CD4-positive, alpha-beta T cell (primary cell): Measurements from ENCODE around the gene BAIAP2. TPM values are rescaled to one million over a fixed set of nuclear protein-coding genes. Genes with fewer than 3 reads are reported as not detected.

Source experiments
- ATAC-seq: fragments of 200-7000 bp; cut with Tn5 transposase; one replicate; pipeline ENCODE4 v1.10.0; 2022; ENCODE audit warnings: mild to moderate bottlenecking; ENCODE audit not compliant: poor library complexity
- CTCF ChIA-PET: fragments of 350-600 bp; sonication (Branson Sonifier 250); formaldehyde crosslinking; loops from one replicate; lab custom pipeline; 2021; ENCODE audit warnings: antibody characterized with exemption, inconsistent platforms; lab: Charles Lee
- POLR2A ChIA-PET: fragments of 350-600 bp; sonication (Branson Sonifier 250); formaldehyde crosslinking; loops from one replicate; lab custom pipeline; 2021; ENCODE audit warnings: antibody characterized with exemption, inconsistent platforms; lab: Charles Lee
- DNase-seq, 14 experiments: peaks; one replicate each; pipeline ENCODE4 v3.0.0-alpha.2; 2013 to 2020; ENCODE audit warnings: mixed read lengths in 2 of 14
- H3K27ac ChIP-seq, 2 donors: one replicate each; pipeline versions ENCODE4 v1.5.1 to v1.7.0; 2013; ENCODE audit warnings: low read length in 2 of 2, low read depth in 1 of 2, mild to moderate bottlenecking in 1 of 2
- H3K27me3 ChIP-seq, 2 experiments: 1 replicate in 1 of 2; 2 replicates in 1 of 2; pipeline versions ENCODE4 v1.6.1 to v1.7.0; 2013; ENCODE audit warnings: low read length in 2 of 2, control low read depth in 1 of 2, mild to moderate bottlenecking in 1 of 2, moderate library complexity in 1 of 2; ENCODE audit not compliant: insufficient read depth in 2 of 2, control insufficient read depth in 1 of 2
- H3K36me3 ChIP-seq: one replicate; pipeline ENCODE4 v1.6.1; 2013; ENCODE audit warnings: low read length, control low read depth; ENCODE audit not compliant: insufficient read depth
- H3K4me1 ChIP-seq: one replicate; pipeline ENCODE4 v1.6.1; 2013; ENCODE audit warnings: low read length, control low read depth; ENCODE audit not compliant: insufficient read depth
- H3K4me3 ChIP-seq: one replicate; pipeline ENCODE4 v1.5.1; 2013; ENCODE audit warnings: mild to moderate bottlenecking, low read length, moderate library complexity
- H3K9me3 ChIP-seq, 2 experiments: 1 replicate in 1 of 2; 2 replicates in 1 of 2; pipeline versions ENCODE4 v1.6.1 to v1.7.0; 2013; ENCODE audit warnings: low read length in 2 of 2, mild to moderate bottlenecking in 2 of 2, control low read depth in 1 of 2, moderate library complexity in 1 of 2; ENCODE audit not compliant: control insufficient read depth in 1 of 2, insufficient read depth in 1 of 2
- H3K27ac Mint-ChIP-seq: one replicate; pipeline ENCODE4 v1.8.0; 2020; ENCODE audit warnings: mixed read lengths
- H3K27me3 Mint-ChIP-seq: one replicate; pipeline ENCODE4 v1.8.0; 2021; ENCODE audit warnings: mixed read lengths
- H3K36me3 Mint-ChIP-seq: one replicate; pipeline ENCODE4 v1.8.0; 2021; ENCODE audit warnings: low read depth, mixed read lengths
- H3K4me1 Mint-ChIP-seq: one replicate; pipeline ENCODE4 v1.8.0; 2021; ENCODE audit warnings: low read depth, mixed read lengths
- H3K4me3 Mint-ChIP-seq: one replicate; pipeline ENCODE4 v1.8.0; 2020; ENCODE audit warnings: mild to moderate bottlenecking, mixed read lengths
- H3K9me3 Mint-ChIP-seq: one replicate; pipeline ENCODE4 v1.8.0; 2020; ENCODE audit warnings: mixed read lengths
- intact Hi-C, 2 experiments: fragments of 100-400 bp; cut with DNase I in 1 of 2; cut with micrococcal nuclease in 1 of 2; formaldehyde crosslinking; loops; one replicate each; pipeline versions ENCODE4 v1.15.1 to v1.9.0; 2023 to 2025; cut with DNase I, micrococcal nuclease
- total RNA-seq, 174 experiments: library from RNA in 2 of 174; stranded (reverse) in 2 of 174; gene quantifications; one replicate each; pipeline ENCODE4 v1.2.3 and lab custom pipeline; 2021 to 2026
- TF ChIP-seq, protein P1 (sequence below): fragments of 200-600 bp; IDR thresholded peaks from one replicate; pipeline ENCODE4 v1.8.0; 2022; ENCODE audit warnings: antibody characterized with exemption, mild to moderate bottlenecking

The BAIAP2 gene
- total RNA-seq, 2 experiments from 2014 or later: 4.2 to 4.9 TPM

DNA sequence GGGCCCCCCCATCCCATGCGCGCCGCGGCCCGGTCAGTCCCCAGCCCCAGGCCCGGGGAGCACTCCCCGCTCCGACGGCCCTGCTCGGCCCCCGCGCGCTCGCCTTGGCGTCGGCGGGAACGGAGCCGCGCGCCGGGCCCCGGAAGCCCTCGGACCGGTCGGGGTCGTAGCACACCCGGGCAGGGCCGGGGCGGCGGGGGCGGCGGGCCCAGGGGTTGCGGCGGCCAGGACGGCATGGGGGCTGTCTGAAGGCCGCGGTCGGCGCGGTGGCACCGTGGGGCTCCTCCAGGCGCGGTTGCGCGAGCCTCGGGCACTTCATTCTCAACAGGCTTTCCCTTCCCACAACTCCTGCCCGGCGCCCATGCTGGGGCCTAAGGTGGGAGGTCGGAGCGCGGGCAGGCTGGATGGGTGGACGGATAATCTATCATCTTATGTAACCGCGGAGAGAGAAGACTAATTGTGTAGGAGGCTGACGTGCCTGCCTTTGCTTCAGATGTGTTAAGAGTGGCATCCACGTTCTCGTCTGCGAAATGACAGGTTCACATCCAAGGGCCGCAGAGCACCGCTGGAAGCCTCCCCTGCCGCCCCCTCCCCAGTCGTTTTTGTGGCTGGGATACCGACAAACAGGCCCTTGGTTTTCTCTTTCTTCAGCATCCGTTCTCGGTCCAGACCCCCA lies 708 bp downstream of the BAIAP2 start:
- CTCF ChIA-PET: interaction anchor here (0.9 to 2.0 kb wide), 6 partner anchors 12 to 581 kb away, joined by 3 to 7 read pairs (median 3); no protein-coding TSS in a partner anchor
- Mint-ChIP-seq H3K4me3 (peak overlapping the region; percentile 82), H3K27me3 (no peaks in the 10 kb centered on the region), H3K4me1 (peaks cover 28% of the 10 kb centered on the region), H3K27ac (peak overlapping the region; percentile 11), H3K9me3 (no peaks in the 10 kb centered on the region), H3K36me3 (peaks cover 4% of the 10 kb centered on the region)
- H3K36me3 ChIP-seq: no peaks in the 10 kb centered on the region
- peaks cover 25% of the 10 kb centered on the region for H3K4me1 ChIP-seq
- POLR2A ChIA-PET: interaction anchor here (0.7 to 1.9 kb wide), 3 partner anchors 12 to 44 kb away, joined by 3 to 7 read pairs (median 6); partner anchors contain the start of gene CHMP6
- H3K9me3 ChIP-seq: no peaks in the 10 kb centered on the region
- DNase-seq (peak in 2 of 14 experiments; percentile 24 to 37), ATAC-seq (no peak)
- TF ChIP-seq, protein P1, sequence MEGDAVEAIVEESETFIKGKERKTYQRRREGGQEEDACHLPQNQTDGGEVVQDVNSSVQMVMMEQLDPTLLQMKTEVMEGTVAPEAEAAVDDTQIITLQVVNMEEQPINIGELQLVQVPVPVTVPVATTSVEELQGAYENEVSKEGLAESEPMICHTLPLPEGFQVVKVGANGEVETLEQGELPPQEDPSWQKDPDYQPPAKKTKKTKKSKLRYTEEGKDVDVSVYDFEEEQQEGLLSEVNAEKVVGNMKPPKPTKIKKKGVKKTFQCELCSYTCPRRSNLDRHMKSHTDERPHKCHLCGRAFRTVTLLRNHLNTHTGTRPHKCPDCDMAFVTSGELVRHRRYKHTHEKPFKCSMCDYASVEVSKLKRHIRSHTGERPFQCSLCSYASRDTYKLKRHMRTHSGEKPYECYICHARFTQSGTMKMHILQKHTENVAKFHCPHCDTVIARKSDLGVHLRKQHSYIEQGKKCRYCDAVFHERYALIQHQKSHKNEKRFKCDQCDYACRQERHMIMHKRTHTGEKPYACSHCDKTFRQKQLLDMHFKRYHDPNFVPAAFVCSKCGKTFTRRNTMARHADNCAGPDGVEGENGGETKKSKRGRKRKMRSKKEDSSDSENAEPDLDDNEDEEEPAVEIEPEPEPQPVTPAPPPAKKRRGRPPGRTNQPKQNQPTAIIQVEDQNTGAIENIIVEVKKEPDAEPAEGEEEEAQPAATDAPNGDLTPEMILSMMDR: no peak
- intact Hi-C loops: loop anchor here in 1 of 2 experiments (2.0 to 5.0 kb wide), 4 partner anchors 45 to 578 kb away; partner anchors contain the start of genes CEP131 and CHMP6
- H3K27ac ChIP-seq: no peak overlapping the region
- H3K27me3 ChIP-seq: peaks cover 0 to 2% of the 10 kb centered on the region in 2 experiments
- peak overlapping the region; percentile 43 for H3K4me3 ChIP-seq

DNA sequence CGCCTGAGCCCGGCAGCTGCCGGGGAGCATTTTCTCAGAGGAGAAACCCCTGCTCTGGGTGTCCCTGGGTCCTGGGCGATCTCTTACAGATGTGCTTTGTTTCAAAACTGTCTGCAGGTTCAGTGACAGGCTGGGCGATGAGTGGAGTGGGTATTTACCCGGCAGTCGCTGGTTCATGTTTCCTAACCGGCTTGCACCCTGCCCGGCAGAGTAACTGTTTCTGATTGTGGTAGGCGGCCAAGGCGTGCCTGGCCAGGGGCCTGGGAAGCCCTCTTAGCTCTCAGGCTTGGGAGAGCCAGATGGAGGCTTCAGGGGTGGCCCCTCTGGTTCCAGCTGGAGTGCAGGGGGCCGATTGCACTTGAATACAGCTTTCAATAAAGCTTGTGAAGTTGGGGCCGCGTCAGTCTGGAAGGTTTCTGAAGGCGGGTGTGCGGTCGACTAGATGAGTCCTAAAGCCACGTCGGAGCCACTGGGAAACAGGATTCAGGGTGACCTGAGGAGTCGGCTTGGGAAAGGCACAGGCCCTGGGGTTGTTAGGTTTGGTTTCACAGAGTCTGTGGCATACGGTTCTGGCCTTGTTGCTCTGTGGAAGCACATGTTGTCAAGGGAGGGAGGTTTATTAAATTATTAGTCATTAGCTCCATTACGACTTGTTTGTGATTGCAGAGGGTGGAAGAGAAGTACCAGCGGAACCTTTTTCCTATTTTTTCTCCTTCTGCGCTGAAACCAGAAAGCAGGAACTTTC lies 1.4 kb downstream of the BAIAP2 start:
- peaks cover 28% of the 10 kb centered on the region for H3K4me1 Mint-ChIP-seq
- H3K27me3 ChIP-seq: peaks cover 0 to 2% of the 10 kb centered on the region in 2 experiments
- DNase-seq (no peak), ATAC-seq (no peak)
- H3K4me3 ChIP-seq: peak overlapping the region; percentile 43
- TF ChIP-seq, protein P1: no peak
- no peaks in the 10 kb centered on the region for H3K36me3 ChIP-seq
- H3K4me1 ChIP-seq: peaks cover 25% of the 10 kb centered on the region
- no peaks in the 10 kb centered on the region for H3K9me3 ChIP-seq
- ChIA-PET CTCF (interaction anchor here (1.1 to 2.0 kb wide), 5 partner anchors 13 to 581 kb away, joined by 3 to 7 read pairs (median 3); no protein-coding TSS in a partner anchor), POLR2A (interaction anchor here (1.0 to 1.4 kb wide), 2 partner anchors 13 to 18 kb away, joined by 3 read pairs; no protein-coding TSS in a partner anchor)
- peaks cover 4% of the 10 kb centered on the region for H3K36me3 Mint-ChIP-seq
- H3K9me3 Mint-ChIP-seq: no peaks in the 10 kb centered on the region
- no peaks in the 10 kb centered on the region for H3K27me3 Mint-ChIP-seq
- peak overlapping the region; percentile 82 for H3K4me3 Mint-ChIP-seq
- intact Hi-C loops: loop anchor here in 1 of 2 experiments (2.0 to 5.0 kb wide), 2 partner anchors 58 to 579 kb away; no protein-coding TSS in a partner anchor
- no peak overlapping the region for H3K27ac ChIP-seq
- H3K27ac Mint-ChIP-seq: peak overlapping the region; percentile 11
